GM18499 (cell line): ENCODE measurements around the gene ALOX5AP.
"Not testable (repeated sequence)": the region's sequence is repeated elsewhere in the genome, so short reads cannot be mapped to it uniquely, and the experiment has no call there.

ENCODE experiments used
- ATAC-seq: cut with Tn5 transposase; IDR thresholded peaks from one replicate; pipeline ENCODE4 v1.9.1; 2021; ENCODE audit warnings: moderate number of reproducible peaks; ENCODE audit not compliant: insufficient read depth, unreplicated experiment

ALOX5AP gene

GRCh38 chr13:30735872-30736175 lies 481 bp downstream of the ALOX5AP start:
- no peak for ATAC-seq

- no peak for ATAC-seq
These were observed 1.3 kb downstream of the ALOX5AP start for GRCh38 chr13:30736461-30737320.

GRCh38 chr13:30737511-30738337 lies 2.4 kb downstream of the ALOX5AP start:
- ATAC-seq: no peak

GRCh38 chr13:30738526-30739236 lies 3.3 kb downstream of the ALOX5AP start:
- ATAC-seq: no peak

- ATAC-seq: no peak
These were observed 3.8 kb downstream of the ALOX5AP start for GRCh38 chr13:30739237-30739528.

GRCh38 chr13:30739761-30740642 lies 4.7 kb downstream of the ALOX5AP start:
- peak; percentile 29 for ATAC-seq

GRCh38 chr13:30742901-30743300 lies 7.6 kb downstream of the ALOX5AP start:
- ATAC-seq: no peak

- no peak for ATAC-seq
These were observed 8.1 kb downstream of the ALOX5AP start for GRCh38 chr13:30743319-30744055.

- peak; percentile 83 for ATAC-seq
These were observed 8.8 kb downstream of the ALOX5AP start for GRCh38 chr13:30744056-30744680.

- no peak for ATAC-seq
These were observed 9.3 kb downstream of the ALOX5AP start for GRCh38 chr13:30744681-30745077.

- ATAC-seq: no peak
These were observed 10.8 kb downstream of the ALOX5AP start for GRCh38 chr13:30745906-30746686.

- ATAC-seq: no peak
These were observed 11.4 kb downstream of the ALOX5AP start for GRCh38 chr13:30746791-30747190.

GRCh38 chr13:30747845-30748244 lies 12.5 kb downstream of the ALOX5AP start:
- ATAC-seq: not testable (repeated sequence)

- no peak for ATAC-seq
These were observed 13.4 kb downstream of the ALOX5AP start for GRCh38 chr13:30748717-30749116.

GRCh38 chr13:30750036-30750435 lies 14.7 kb downstream of the ALOX5AP start:
- ATAC-seq: no peak

GRCh38 chr13:30751183-30751933 lies 16.0 kb downstream of the ALOX5AP start:
- no peak for ATAC-seq

- ATAC-seq: no peak
These were observed 17.0 kb downstream of the ALOX5AP start for GRCh38 chr13:30752201-30752797.
